GM19324 (cell line): ENCODE results near the gene TRAPPC2L.

Experiments used
- ATAC-seq: cut with Tn5 transposase; IDR thresholded peaks from one replicate; pipeline ENCODE4 v1.9.1; 2021; ENCODE audit warnings: mild to moderate bottlenecking, moderate library complexity; ENCODE audit not compliant: unreplicated experiment, low FRiP score

The TRAPPC2L gene

GRCh38 chr16:88836791-88837190, 20.1 kb upstream of the TRAPPC2L start:
- ATAC-seq = no peak

- no peak for ATAC-seq
Observed at GRCh38 chr16:88837806-88838205, 19.1 kb upstream of the TRAPPC2L start.

GRCh38 chr16:88838566-88838965, 18.4 kb upstream of the TRAPPC2L start:
- ATAC-seq = no peak

GRCh38 chr16:88839026-88839529, 17.8 kb upstream of the TRAPPC2L start:
- no peak for ATAC-seq

- ATAC-seq = no peak
Observed at GRCh38 chr16:88839745-88840599, 17.0 kb upstream of the TRAPPC2L start.

GRCh38 chr16:88840600-88841215, 16.2 kb upstream of the TRAPPC2L start:
- no peak for ATAC-seq

GRCh38 chr16:88841521-88842307, 15.2 kb upstream of the TRAPPC2L start:
- no peak for ATAC-seq

GRCh38 chr16:88842308-88842756, 14.6 kb upstream of the TRAPPC2L start:
- ATAC-seq = no peak

- no peak for ATAC-seq
Observed at GRCh38 chr16:88842806-88843205, 14.1 kb upstream of the TRAPPC2L start.

GRCh38 chr16:88843256-88843655, 13.7 kb upstream of the TRAPPC2L start:
- no peak for ATAC-seq

GRCh38 chr16:88844419-88845036, 12.4 kb upstream of the TRAPPC2L start:
- ATAC-seq = no peak

GRCh38 chr16:88846088-88846487, 10.8 kb upstream of the TRAPPC2L start:
- no peak for ATAC-seq

- no peak for ATAC-seq
Observed at GRCh38 chr16:88847654-88848053, 9.3 kb upstream of the TRAPPC2L start.

- ATAC-seq = no peak
Observed at GRCh38 chr16:88848557-88848956, 8.4 kb upstream of the TRAPPC2L start.

GRCh38 chr16:88850531-88851199, 6.3 kb upstream of the TRAPPC2L start:
- ATAC-seq = no peak

GRCh38 chr16:88851616-88852015, 5.3 kb upstream of the TRAPPC2L start:
- ATAC-seq = no peak

- ATAC-seq = no peak
Observed at GRCh38 chr16:88853325-88853941, 3.5 kb upstream of the TRAPPC2L start.

- ATAC-seq = no peak
Observed at GRCh38 chr16:88854306-88855111, 2.4 kb upstream of the TRAPPC2L start.

GRCh38 chr16:88855176-88855575, 1.8 kb upstream of the TRAPPC2L start:
- ATAC-seq = no peak
